ENCODE data around the gene CEP95. TPM values are rescaled to one million over a fixed set of nuclear protein-coding genes. Genes with fewer than 3 reads are reported as not detected.

The CEP95 gene
- total RNA-seq, 1 donor from 2014 or later, result 46.4 TPM

DNA sequence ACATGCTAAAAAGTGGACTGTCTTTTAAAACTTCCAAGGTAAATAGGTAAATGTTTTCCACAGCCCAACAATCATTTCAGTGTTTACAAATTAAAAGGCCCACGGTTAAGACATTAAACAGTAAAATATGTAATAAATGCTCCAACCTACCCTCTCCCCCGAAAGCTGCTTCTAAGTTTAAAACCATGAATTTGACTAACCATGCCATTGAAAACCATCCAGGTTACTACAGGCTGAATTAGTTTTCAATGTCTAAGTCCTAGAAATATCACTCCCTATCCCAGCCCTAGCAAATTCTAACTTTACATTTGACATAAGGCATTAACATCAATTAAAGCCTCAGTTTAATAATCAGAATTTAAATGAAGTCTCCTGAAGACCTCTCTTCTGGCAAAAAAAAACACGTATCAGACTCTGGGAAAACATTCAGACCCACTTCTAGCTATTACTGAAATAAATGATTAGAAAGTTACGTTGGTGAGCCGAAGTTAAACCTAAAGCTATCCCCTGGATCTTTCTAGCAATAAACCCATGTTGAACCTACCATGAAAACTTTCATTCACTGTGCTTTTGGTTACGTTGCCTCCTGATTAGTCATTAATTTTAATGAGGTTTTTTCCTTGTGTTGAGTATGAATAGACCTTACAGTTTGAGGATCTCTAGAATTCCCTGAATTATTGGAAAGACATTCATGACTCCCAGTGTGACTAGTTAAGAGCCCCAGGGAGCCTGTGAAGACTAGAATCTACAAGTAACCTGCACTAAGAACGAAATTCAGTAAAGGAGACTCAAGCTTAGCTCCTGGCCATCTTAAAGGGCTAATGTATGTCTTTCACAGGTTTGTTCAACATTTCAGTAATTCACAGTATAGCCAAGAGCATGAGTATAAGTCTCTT is 8.2 kb upstream of the CEP95 start:
- intact Hi-C loops (cut with micrococcal nuclease), result loop anchor here (10.0 kb wide), 1 partner anchor 474 kb away; the partner anchor contains the start of gene ICAM2
- no peak for DNase-seq (ENCODE audit: low spot score)

DNA sequence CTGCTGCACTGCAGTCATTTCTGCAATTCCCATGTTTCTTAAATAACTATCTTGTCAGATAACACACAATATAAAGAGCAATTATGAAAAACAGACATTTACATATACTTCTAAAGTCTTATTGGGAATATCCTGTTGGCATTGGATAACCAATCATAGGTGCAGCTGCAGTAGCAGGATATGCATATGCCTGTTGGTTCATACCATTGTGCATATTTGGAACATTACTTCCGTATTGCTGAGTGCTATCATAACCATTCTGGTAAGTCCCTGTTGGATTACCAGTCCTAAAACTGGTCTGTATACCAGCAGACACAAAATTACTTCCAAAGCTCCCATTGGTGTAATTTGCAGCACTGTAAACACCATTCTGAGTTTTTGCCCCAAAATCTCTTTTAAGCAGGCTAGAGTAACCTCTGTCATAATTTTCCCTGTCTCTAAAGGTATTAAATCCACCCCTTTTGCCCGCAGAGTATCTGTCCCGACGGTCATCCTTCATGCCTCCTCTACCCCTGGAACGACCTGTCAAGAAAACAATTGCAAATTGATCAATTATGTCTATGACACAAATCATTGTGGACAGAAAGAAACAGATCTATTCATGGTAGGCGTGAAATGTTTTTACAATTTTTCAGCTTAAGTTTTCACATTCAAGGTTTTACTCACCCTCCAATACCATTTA is 6.8 kb upstream of the CEP95 start:
- H3K9me3 Mint-ChIP-seq, result no peaks in the 10 kb centered on the region
- H3K27ac Mint-ChIP-seq, result peak overlapping the region; percentile 32
- intact Hi-C loops (cut with micrococcal nuclease), result loop anchor here (10.0 kb wide), 1 partner anchor 475 kb away; the partner anchor contains the start of gene ICAM2
- peaks cover 72% of the 10 kb centered on the region for H3K36me3 Mint-ChIP-seq (ENCODE audit: low read depth)
- peak overlapping the region; percentile 9 for H3K4me3 Mint-ChIP-seq
- peaks cover 78% of the 10 kb centered on the region for H3K4me1 Mint-ChIP-seq (ENCODE audit: low read depth)
- H3K27me3 Mint-ChIP-seq (ENCODE audit: insufficient read depth), result no peaks in the 10 kb centered on the region
- no peak for DNase-seq (ENCODE audit: low spot score)

More for the DNA sequence above, 8.2 kb upstream of the CEP95 start:
- peaks cover 69% of the 10 kb centered on the region for H3K36me3 Mint-ChIP-seq (ENCODE audit: low read depth)
- H3K9me3 Mint-ChIP-seq, result no peaks in the 10 kb centered on the region
- peak overlapping the region; percentile 45 for H3K27ac Mint-ChIP-seq
- H3K4me1 Mint-ChIP-seq (ENCODE audit: low read depth), result peaks cover 80% of the 10 kb centered on the region
- peak overlapping the region; percentile 63 for H3K4me3 Mint-ChIP-seq
- no peaks in the 10 kb centered on the region for H3K27me3 Mint-ChIP-seq (ENCODE audit: insufficient read depth)

DNA sequence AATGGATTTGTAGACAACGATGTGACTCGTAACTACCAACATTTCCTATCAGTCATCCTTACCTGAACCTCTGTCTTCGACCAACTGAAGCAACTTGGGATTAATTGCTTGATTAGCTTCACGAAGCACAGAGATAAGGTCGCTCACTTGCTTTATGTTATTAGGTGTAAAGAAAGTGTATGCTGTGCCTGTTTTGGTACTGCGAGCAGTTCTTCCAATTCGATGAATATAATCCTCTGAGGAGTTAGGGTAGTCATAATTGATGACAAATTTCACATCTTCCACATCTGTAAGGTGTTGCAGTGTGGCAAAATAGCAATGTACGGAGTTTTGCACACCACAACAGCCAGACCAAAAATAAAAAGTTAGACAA is 6.3 kb upstream of the CEP95 start:
- DNase-seq (ENCODE audit: low spot score), result no peak
- Mint-ChIP-seq H3K27ac (no peak overlapping the region), H3K27me3 (ENCODE audit: insufficient read depth) (no peaks in the 10 kb centered on the region), H3K4me3 (no peak overlapping the region), H3K36me3 (ENCODE audit: low read depth) (peaks cover 75% of the 10 kb centered on the region), H3K9me3 (no peaks in the 10 kb centered on the region), H3K4me1 (ENCODE audit: low read depth) (peaks cover 75% of the 10 kb centered on the region)
- intact Hi-C loops (cut with micrococcal nuclease), result no loop called here

DNA sequence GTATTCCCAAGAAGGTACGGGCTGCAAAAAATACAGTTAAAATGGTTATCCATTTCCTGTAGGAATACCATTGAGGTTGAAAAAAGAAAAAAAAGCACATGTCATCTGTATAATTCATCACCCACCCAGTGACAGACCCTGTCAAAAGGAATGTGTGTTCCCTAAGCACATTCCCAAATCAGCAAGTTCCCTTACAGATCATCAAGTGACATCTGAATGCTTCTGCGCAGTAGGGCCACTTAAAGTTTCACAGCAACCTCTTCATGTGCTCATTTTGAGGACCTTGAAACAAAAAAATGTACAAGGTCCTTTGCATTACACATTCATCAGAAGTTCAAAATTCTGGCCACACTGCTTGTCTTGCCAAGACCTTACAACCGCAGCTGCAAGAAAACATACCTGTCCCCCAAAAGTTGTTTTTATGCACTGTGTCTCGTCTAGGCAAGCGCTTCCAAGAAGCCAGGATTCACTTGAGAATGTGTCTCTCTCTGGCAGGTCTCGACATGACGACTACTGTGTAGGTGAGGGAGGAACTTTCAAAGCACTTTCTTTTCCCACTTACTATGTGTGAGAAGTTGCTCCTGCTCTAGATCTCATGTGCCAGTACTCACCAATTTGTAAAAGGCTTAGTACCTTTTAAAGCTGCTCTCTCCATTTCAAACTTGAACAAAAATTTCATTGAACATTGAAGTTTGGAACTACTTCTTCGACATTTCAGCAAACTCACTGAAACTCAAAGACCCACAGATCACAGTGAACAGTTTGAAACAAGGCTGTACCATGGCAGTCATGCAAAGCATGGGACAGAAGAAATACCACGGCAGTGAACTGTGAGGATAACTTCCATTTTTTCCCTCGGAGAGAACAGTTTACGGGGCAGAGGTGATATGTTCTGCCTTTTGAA is 5.7 kb upstream of the CEP95 start:
- Mint-ChIP-seq H3K4me3 (no peak overlapping the region), H3K9me3 (no peaks in the 10 kb centered on the region), H3K4me1 (ENCODE audit: low read depth) (peaks cover 71% of the 10 kb centered on the region), H3K36me3 (ENCODE audit: low read depth) (peaks cover 78% of the 10 kb centered on the region), H3K27me3 (ENCODE audit: insufficient read depth) (no peaks in the 10 kb centered on the region), H3K27ac (no peak overlapping the region)
- no peak for DNase-seq (ENCODE audit: low spot score)
- intact Hi-C loops (cut with micrococcal nuclease), result no loop called here

DNA sequence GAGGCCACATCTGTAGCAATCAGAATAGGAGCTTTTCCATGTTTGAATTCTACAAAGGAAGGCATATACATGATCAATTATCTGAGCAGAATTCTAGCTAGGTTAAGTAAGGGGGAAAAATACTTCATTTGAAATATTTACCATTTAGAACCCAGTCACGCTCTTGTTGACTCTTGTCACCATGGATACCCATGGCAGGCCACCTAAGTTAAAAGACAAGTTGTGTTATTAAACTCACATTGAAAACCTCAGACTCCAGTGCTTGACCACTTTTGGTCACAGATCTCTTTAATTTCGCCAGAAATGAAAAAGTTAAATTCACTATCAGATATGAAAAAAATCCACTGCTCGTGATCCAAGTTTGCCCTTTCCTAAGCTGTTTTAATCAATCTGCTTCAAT is 4.8 kb upstream of the CEP95 start:
- peaks cover 78% of the 10 kb centered on the region for H3K36me3 Mint-ChIP-seq (ENCODE audit: low read depth)

DNA sequence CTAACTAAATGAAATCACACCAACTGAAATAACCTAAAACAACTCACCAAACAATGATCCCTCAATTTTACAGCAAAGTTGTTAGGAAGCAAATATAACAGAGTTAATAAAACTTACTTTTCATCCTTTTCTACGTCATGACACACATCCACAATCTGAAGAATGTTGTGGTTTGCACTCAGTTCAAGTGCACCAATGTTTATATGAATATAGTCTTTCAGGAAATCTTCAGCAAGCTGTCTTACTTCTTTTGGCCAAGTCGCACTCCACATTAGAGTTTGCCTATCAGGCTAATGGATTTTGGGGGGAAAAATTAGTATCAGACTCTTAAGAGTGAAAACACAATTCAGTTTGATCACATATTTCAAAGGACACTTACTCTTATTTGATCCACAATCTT is 4.0 kb upstream of the CEP95 start:
- DNase-seq (ENCODE audit: low spot score), result no peak
- intact Hi-C loops (cut with micrococcal nuclease), result no loop called here
- H3K36me3 Mint-ChIP-seq (ENCODE audit: low read depth), result peaks cover 79% of the 10 kb centered on the region
- no peaks in the 10 kb centered on the region for H3K9me3 Mint-ChIP-seq
- peak overlapping the region; percentile 41 for H3K4me3 Mint-ChIP-seq
- H3K4me1 Mint-ChIP-seq (ENCODE audit: low read depth), result peaks cover 60% of the 10 kb centered on the region
- H3K27ac Mint-ChIP-seq, result peak overlapping the region; percentile 0
- no peaks in the 10 kb centered on the region for H3K27me3 Mint-ChIP-seq (ENCODE audit: insufficient read depth)

More for the DNA sequence above, 4.8 kb upstream of the CEP95 start:
- no peaks in the 10 kb centered on the region for H3K27me3 Mint-ChIP-seq (ENCODE audit: insufficient read depth)
- no peak overlapping the region for H3K4me3 Mint-ChIP-seq
- no peaks in the 10 kb centered on the region for H3K9me3 Mint-ChIP-seq
- H3K4me1 Mint-ChIP-seq (ENCODE audit: low read depth), result peaks cover 63% of the 10 kb centered on the region
- no peak for DNase-seq (ENCODE audit: low spot score)
- no peak overlapping the region for H3K27ac Mint-ChIP-seq
- intact Hi-C loops (cut with micrococcal nuclease), result no loop called here

DNA sequence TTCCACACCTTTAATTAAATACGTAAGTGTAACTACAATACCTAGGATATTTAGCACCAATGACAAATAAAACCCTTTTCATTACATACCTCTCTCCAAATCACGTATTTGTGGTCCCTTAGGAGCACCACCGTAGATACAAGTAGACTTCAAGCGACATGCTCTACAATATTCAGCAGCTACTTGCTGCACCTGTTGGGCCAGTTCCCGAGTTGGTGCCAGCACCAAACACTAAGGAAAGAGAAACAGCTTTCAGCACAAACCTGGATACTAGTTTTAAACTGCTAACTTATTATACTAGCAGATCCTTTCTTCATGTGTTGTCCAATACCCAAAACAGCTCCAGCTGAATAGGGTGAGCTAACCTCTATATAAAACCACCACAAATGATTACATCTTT is 3.4 kb upstream of the CEP95 start:
- intact Hi-C loops (cut with micrococcal nuclease), result no loop called here
- Mint-ChIP-seq H3K36me3 (ENCODE audit: low read depth) (peaks cover 74% of the 10 kb centered on the region), H3K27me3 (ENCODE audit: insufficient read depth) (no peaks in the 10 kb centered on the region), H3K4me1 (ENCODE audit: low read depth) (peaks cover 59% of the 10 kb centered on the region), H3K9me3 (no peaks in the 10 kb centered on the region), H3K27ac (no peak overlapping the region), H3K4me3 (peak overlapping the region; percentile 97)
- no peak for DNase-seq (ENCODE audit: low spot score)

DNA sequence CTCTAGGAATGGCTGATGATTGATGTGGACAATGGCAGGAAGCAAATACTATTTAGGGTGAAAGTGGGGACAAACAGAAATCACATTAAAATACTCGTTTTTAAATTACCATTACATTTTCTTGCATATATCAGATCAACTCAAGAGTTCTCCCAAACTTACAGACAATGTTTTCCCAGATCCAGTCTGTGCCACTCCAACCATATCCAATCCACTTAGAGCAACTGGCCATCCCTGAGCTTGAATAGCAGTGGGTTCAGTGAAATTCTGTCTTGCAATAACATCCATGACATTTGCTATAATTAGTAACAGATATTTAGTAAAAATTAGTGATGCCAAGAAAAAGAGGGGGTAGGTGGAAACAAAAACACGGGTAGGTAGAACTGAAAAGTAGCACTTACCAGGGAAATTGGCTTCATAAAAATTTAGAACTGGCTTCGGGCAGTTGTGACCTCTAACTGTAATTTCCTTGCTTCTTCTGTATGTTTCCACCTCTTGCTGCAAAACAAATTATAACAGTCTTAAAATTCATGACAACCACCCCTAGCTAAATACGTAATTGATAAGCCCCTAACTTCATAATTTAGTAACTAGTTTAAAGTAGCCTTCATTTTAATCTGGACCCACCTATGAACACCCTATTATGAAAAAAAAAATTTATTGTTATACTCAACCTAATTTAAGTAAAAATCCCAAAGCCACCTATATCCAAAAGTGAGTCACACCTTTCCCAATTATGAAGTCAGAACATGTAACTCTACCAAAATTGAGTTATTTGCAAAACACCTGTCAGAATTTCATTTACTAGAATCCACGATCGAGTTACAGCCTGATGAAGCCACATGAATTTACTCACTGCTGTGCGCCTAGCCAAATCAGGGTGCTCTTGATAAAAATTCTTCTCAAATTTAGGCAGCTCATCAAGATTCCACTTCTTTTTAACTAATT is 2.7 kb upstream of the CEP95 start:
- peak overlapping the region; percentile 99 for H3K27ac Mint-ChIP-seq
- no peaks in the 10 kb centered on the region for H3K27me3 Mint-ChIP-seq (ENCODE audit: insufficient read depth)
- H3K4me1 Mint-ChIP-seq (ENCODE audit: low read depth), result peaks cover 55% of the 10 kb centered on the region
- intact Hi-C loops (cut with micrococcal nuclease), result no loop called here
- DNase-seq (ENCODE audit: low spot score), result no peak
- H3K4me3 Mint-ChIP-seq, result peak overlapping the region; percentile 97
- H3K9me3 Mint-ChIP-seq, result no peaks in the 10 kb centered on the region
- peaks cover 69% of the 10 kb centered on the region for H3K36me3 Mint-ChIP-seq (ENCODE audit: low read depth)

DNA sequence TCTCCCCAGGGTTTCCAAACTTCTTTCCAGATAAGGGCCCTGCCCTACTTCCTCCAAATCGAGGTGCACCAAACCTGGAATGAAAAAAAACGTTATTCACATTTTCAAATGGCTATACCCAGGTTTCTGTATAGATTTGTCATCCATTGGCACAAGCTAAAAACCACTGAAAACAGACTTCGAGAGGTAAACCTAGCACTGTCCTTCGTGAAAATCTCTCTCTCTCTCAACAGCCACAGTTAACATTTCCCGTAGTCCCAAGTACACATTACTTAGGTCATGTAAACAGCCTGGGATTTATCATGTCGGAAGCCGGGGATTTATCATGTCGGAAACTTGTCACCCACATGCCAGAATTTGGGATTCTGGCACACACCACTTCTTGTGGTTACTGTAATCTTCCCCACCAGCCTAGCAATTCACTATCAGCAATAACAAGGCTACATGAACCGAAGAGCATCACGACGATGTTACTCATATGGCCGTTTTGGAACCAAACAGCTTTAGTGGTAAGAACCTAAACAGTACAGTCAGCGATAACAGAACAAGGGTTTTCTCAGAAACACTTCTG is 1.9 kb upstream of the CEP95 start:
- peak overlapping the region; percentile 99 for H3K27ac Mint-ChIP-seq

DNA sequence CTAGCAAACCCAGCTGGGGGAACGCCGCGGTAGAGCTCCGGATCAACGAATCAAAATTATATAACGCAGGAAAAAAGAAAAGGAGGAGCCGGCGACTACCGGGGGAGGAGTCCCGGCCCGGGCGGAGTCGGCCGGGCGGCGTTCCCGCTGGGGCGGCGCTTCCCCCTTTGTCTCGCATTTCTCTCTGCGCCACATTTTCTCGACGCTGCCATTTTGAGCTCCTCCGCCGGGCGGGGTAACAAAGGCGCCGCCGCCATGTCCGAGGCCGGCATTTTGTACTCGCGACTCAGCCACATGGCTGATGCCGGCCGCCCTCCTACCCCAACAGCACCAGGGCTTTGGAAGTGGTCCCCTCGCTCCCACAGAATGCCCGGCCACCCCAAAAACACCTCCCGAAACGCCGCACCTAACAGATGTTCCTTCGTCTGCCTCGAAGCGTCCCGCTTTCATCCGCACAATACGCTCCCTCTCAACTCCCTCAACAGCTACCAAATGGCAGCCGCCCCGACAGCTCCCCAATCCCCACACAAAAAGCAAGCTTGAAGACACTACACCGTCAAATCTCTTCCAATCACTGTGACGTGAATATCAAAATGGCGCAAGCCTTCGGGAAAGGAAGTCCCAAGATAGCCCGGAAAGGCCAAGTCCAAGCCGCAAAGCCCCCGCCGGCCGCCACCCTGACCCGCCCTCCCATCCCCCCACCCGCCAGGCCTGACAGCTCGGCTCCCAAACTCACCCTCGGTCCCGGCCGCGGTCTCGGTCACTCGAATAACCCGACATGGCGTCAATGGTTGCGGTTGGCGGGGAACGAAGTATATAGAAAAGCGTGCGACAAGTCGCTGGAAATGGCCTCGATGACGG is 1.2 kb upstream of the CEP95 start:
- H3K4me3 Mint-ChIP-seq, result peak overlapping the region; percentile 97
- H3K36me3 Mint-ChIP-seq (ENCODE audit: low read depth), result peaks cover 62% of the 10 kb centered on the region
- DNase-seq (ENCODE audit: low spot score), result peak; percentile 85
- peaks cover 53% of the 10 kb centered on the region for H3K4me1 Mint-ChIP-seq (ENCODE audit: low read depth)
- H3K27me3 Mint-ChIP-seq (ENCODE audit: insufficient read depth), result no peaks in the 10 kb centered on the region
- no peaks in the 10 kb centered on the region for H3K9me3 Mint-ChIP-seq
- H3K27ac Mint-ChIP-seq, result peak overlapping the region; percentile 99
- intact Hi-C loops (cut with micrococcal nuclease), result loop anchor here (1.0 to 5.0 kb wide), 18 partner anchors 8 to 805 kb away; partner anchors contain the start of genes CCDC47, ERN1, FTSJ3 and GNA13

More for the DNA sequence above, 1.9 kb upstream of the CEP95 start:
- Mint-ChIP-seq H3K4me1 (ENCODE audit: low read depth) (peaks cover 60% of the 10 kb centered on the region), H3K36me3 (ENCODE audit: low read depth) (peaks cover 64% of the 10 kb centered on the region), H3K4me3 (peak overlapping the region; percentile 97), H3K9me3 (no peaks in the 10 kb centered on the region), H3K27me3 (ENCODE audit: insufficient read depth) (no peaks in the 10 kb centered on the region)
- intact Hi-C loops (cut with micrococcal nuclease), result loop anchor here (5.0 kb wide), 3 partner anchors 358 to 678 kb away; partner anchors contain the start of genes FTSJ3, GNA13 and PSMC5
- no peak for DNase-seq (ENCODE audit: low spot score)

Data from activated T-helper 1 cell treated with anti-CD3 and anti-CD28 coated beads, Interleukin-12 subunit alpha, Interleukin-12 subunit beta, Interleukin-2, Interleukin-4 antibody, amounts not matched to agents 30 ng/mL and 10 ng/mL and 1 ng/mL, durations not matched to agents 14 hours and 24 hours and 36 hours (primary cell).